ENCODE results near the gene TFAP2D.

TFAP2D gene

DNA sequence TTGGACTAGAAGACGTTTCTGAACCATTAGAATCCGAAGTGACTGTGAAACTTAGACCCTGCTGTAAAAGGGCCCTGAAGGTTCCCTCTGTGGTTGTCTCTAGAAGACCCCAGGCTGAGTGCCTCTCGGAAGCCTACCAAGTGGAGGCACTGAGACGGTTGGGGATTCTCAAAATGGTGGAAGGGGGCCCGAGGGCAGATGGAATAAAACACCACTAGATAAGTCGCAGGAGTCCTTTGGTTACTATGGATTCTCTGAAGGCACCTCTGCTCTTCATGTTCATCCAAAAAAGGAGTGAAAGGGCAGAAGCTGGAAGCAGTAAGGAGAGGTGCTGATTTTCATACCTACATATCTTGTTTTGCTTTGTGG, 4.0 kb upstream of the TFAP2D start:
- no peak overlapping the region for H2BK12ac ChIP-seq (ENCODE audit: low read length)
- no peaks in the 10 kb centered on the region for H3K79me2 ChIP-seq (ENCODE audit: control insufficient read depth, insufficient read depth, low read length, poor library complexity)
- H2BK120ac ChIP-seq (ENCODE audit: insufficient read depth, low read length, poor library complexity), result no peak overlapping the region
- peaks cover 67% of the 10 kb centered on the region for H3K27me3 ChIP-seq (ENCODE audit: insufficient read depth, low read length)
- no peak overlapping the region for H2AK5ac ChIP-seq (ENCODE audit: low read length)
- no peak overlapping the region for H3K27ac ChIP-seq (ENCODE audit: low read depth, low read length)
- H3K4me1 ChIP-seq (ENCODE audit: control insufficient read depth in 1 of 2, insufficient read depth in 2 of 2, low read length in 2 of 2), result peaks cover 3 to 4% of the 10 kb centered on the region in 2 experiments
- DNase-seq, result no peak
- H3K4me3 ChIP-seq (ENCODE audit: low read depth, low read length), result no peak overlapping the region
- H3K23ac ChIP-seq (ENCODE audit: low read length), result no peak overlapping the region
- no peak overlapping the region for H4K12ac ChIP-seq (ENCODE audit: low read depth, low read length)
- H3K4me2 ChIP-seq (ENCODE audit: low read length), result no peak overlapping the region
- H3K79me1 ChIP-seq (ENCODE audit: low read length), result no peaks in the 10 kb centered on the region
- H3K9ac ChIP-seq (ENCODE audit: low read length), result no peak overlapping the region
- no peaks in the 10 kb centered on the region for H3K36me3 ChIP-seq (ENCODE audit: control insufficient read depth in 1 of 2, insufficient read depth in 2 of 2, low read length in 2 of 2)
- no peak overlapping the region for H4K8ac ChIP-seq (ENCODE audit: low read depth, low read length)
- no peak overlapping the region for H3K14ac ChIP-seq (ENCODE audit: low read length)
- H2AFZ ChIP-seq (ENCODE audit: insufficient read depth, low read length, poor library complexity), result no peak overlapping the region
- H3K4ac ChIP-seq (ENCODE audit: low read depth, low read length), result no peak overlapping the region
- no peak overlapping the region for H2BK5ac ChIP-seq (ENCODE audit: low read depth, low read length, poor library complexity)
- H3K18ac ChIP-seq (ENCODE audit: low read length), result no peak overlapping the region
- peaks cover 3% of the 10 kb centered on the region for H3K9me3 ChIP-seq (ENCODE audit: insufficient read depth, low read depth, low read length)
- no CpG with 5 or more reads among the region's 6 CpGs for WGBS (ENCODE audit: extremely low coverage, insufficient coverage, insufficient read length)
- H4K91ac ChIP-seq (ENCODE audit: low read depth, low read length), result no peak overlapping the region

DNA sequence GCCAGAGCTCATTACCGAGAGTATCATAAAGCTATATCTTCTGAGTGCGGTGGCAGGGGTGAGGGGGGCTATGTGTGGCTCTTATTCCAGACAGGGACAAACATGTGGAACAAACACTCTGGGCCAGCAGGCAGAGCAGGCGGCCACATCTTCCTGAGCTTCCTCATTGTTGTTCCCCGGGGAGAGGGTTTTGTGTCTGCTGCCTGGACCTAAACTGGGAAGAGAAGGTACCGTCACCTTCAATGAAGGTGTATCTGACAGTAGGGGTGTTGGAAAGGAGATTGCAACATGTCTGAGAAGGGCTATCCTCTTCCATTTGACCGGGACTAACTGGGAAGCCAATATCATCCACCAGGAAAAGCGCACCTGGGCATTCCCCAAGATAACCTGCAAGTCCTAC, 1.6 kb upstream of the TFAP2D start:
- H3K9ac ChIP-seq (ENCODE audit: low read length), result no peak overlapping the region
- H3K23ac ChIP-seq (ENCODE audit: low read length), result no peak overlapping the region
- H2BK12ac ChIP-seq (ENCODE audit: low read length), result no peak overlapping the region
- no peak for DNase-seq
- H3K4me2 ChIP-seq (ENCODE audit: low read length), result no peak overlapping the region
- H4K8ac ChIP-seq (ENCODE audit: low read depth, low read length), result no peak overlapping the region
- H3K79me1 ChIP-seq (ENCODE audit: low read length), result no peaks in the 10 kb centered on the region
- no peak overlapping the region for H3K4me3 ChIP-seq (ENCODE audit: low read depth, low read length)
- H3K14ac ChIP-seq (ENCODE audit: low read length), result no peak overlapping the region
- no CpG with 5 or more reads among the region's 7 CpGs for WGBS (ENCODE audit: extremely low coverage, insufficient coverage, insufficient read length)
- no peak overlapping the region for H3K27ac ChIP-seq (ENCODE audit: low read depth, low read length)
- H3K4ac ChIP-seq (ENCODE audit: low read depth, low read length), result no peak overlapping the region
- no peak overlapping the region for H2AK5ac ChIP-seq (ENCODE audit: low read length)
- no peak overlapping the region for H3K18ac ChIP-seq (ENCODE audit: low read length)
- no peak overlapping the region for H2BK5ac ChIP-seq (ENCODE audit: low read depth, low read length, poor library complexity)
- no peak overlapping the region for H4K91ac ChIP-seq (ENCODE audit: low read depth, low read length)
- H3K4me1 ChIP-seq (ENCODE audit: control insufficient read depth in 1 of 2, insufficient read depth in 2 of 2, low read length in 2 of 2), result peaks cover 3 to 9% of the 10 kb centered on the region in 2 experiments
- peaks cover 3% of the 10 kb centered on the region for H3K9me3 ChIP-seq (ENCODE audit: insufficient read depth, low read depth, low read length)
- no peaks in the 10 kb centered on the region for H3K36me3 ChIP-seq (ENCODE audit: control insufficient read depth in 1 of 2, insufficient read depth in 2 of 2, low read length in 2 of 2)
- H2AFZ ChIP-seq (ENCODE audit: insufficient read depth, low read length, poor library complexity), result no peak overlapping the region
- H2BK120ac ChIP-seq (ENCODE audit: insufficient read depth, low read length, poor library complexity), result no peak overlapping the region
- H4K12ac ChIP-seq (ENCODE audit: low read depth, low read length), result no peak overlapping the region
- H3K27me3 ChIP-seq (ENCODE audit: insufficient read depth, low read length), result peaks cover 77% of the 10 kb centered on the region
- H3K79me2 ChIP-seq (ENCODE audit: control insufficient read depth, insufficient read depth, low read length, poor library complexity), result no peaks in the 10 kb centered on the region

DNA sequence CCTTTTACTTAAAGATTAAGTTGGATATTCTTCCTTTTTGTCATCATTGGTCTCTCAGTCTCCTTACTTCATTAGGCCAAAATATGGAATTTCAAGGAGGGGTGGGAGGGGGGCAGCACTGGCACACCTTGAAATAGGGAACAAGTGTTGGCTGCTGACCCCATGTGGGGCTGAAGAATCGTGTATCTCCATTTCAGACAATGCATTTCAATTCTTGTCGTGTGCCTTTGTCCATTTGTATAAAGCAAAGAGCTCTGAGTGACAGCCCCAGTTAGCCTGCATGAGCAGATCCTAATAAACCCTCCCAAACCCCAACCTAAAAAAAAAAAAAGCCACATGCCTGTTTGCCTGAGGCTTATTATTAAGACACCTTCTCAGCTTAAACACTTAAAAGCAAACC, 1.0 kb upstream of the TFAP2D start:
- no peak overlapping the region for H3K23ac ChIP-seq (ENCODE audit: low read length)
- H3K18ac ChIP-seq (ENCODE audit: low read length), result no peak overlapping the region
- H3K4me2 ChIP-seq (ENCODE audit: low read length), result no peak overlapping the region
- no peak overlapping the region for H2BK12ac ChIP-seq (ENCODE audit: low read length)
- DNase-seq, result no peak
- H3K4me1 ChIP-seq (ENCODE audit: control insufficient read depth in 1 of 2, insufficient read depth in 2 of 2, low read length in 2 of 2), result peaks cover 3 to 9% of the 10 kb centered on the region in 2 experiments
- no peak overlapping the region for H2BK5ac ChIP-seq (ENCODE audit: low read depth, low read length, poor library complexity)
- WGBS (ENCODE audit: extremely low coverage, insufficient coverage, insufficient read length), result no CpG with 5 or more reads among the region's 2 CpGs
- H2AFZ ChIP-seq (ENCODE audit: insufficient read depth, low read length, poor library complexity), result no peak overlapping the region
- H3K9me3 ChIP-seq (ENCODE audit: insufficient read depth, low read depth, low read length), result peaks cover 3% of the 10 kb centered on the region
- no peak overlapping the region for H2AK5ac ChIP-seq (ENCODE audit: low read length)
- H4K91ac ChIP-seq (ENCODE audit: low read depth, low read length), result no peak overlapping the region
- H3K27ac ChIP-seq (ENCODE audit: low read depth, low read length), result no peak overlapping the region
- no peaks in the 10 kb centered on the region for H3K36me3 ChIP-seq (ENCODE audit: control insufficient read depth in 1 of 2, insufficient read depth in 2 of 2, low read length in 2 of 2)
- H3K27me3 ChIP-seq (ENCODE audit: insufficient read depth, low read length), result peaks cover 77% of the 10 kb centered on the region
- no peaks in the 10 kb centered on the region for H3K79me2 ChIP-seq (ENCODE audit: control insufficient read depth, insufficient read depth, low read length, poor library complexity)
- no peak overlapping the region for H3K4ac ChIP-seq (ENCODE audit: low read depth, low read length)
- no peak overlapping the region for H3K4me3 ChIP-seq (ENCODE audit: low read depth, low read length)
- no peak overlapping the region for H4K12ac ChIP-seq (ENCODE audit: low read depth, low read length)
- no peak overlapping the region for H3K9ac ChIP-seq (ENCODE audit: low read length)
- no peak overlapping the region for H4K8ac ChIP-seq (ENCODE audit: low read depth, low read length)
- no peak overlapping the region for H2BK120ac ChIP-seq (ENCODE audit: insufficient read depth, low read length, poor library complexity)
- H3K79me1 ChIP-seq (ENCODE audit: low read length), result no peaks in the 10 kb centered on the region
- H3K14ac ChIP-seq (ENCODE audit: low read length), result no peak overlapping the region

DNA sequence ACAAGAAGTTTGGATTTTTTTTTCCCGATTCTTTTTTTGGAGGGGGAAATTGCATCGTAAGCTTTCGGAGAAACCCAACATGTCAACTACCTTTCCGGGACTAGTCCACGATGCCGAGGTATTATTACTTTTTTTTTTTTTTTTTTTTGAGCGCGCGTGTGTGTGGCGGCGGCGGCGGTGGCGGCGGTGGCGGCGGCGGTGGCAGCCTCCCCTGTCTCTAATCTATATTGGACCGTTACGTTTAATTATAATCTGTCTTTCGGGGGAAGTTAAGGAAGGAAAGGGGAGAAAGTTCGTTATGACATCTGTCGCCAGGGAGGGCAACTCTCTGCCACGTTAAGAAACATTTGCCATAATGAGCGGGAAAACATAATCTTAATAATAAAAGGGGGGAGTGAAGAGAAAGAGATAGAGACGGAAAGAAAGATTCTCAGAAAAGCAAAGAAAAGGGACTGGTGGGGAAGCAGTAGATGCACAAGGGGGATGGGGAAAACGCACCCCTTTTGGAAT, 706 bp downstream of the TFAP2D start:
- no peak overlapping the region for H4K12ac ChIP-seq (ENCODE audit: low read depth, low read length)
- DNase-seq, result no peak
- H4K91ac ChIP-seq (ENCODE audit: low read depth, low read length), result no peak overlapping the region
- WGBS (ENCODE audit: extremely low coverage, insufficient coverage, insufficient read length), result no CpG with 5 or more reads among the region's 27 CpGs
- H2AK5ac ChIP-seq (ENCODE audit: low read length), result no peak overlapping the region
- no peak overlapping the region for H3K4me3 ChIP-seq (ENCODE audit: low read depth, low read length)
- H3K27me3 ChIP-seq (ENCODE audit: insufficient read depth, low read length), result peaks cover 69% of the 10 kb centered on the region
- H3K36me3 ChIP-seq (ENCODE audit: control insufficient read depth in 1 of 2, insufficient read depth in 2 of 2, low read length in 2 of 2), result no peaks in the 10 kb centered on the region
- H3K18ac ChIP-seq (ENCODE audit: low read length), result no peak overlapping the region
- no peak overlapping the region for H3K4ac ChIP-seq (ENCODE audit: low read depth, low read length)
- no peak overlapping the region for H2BK5ac ChIP-seq (ENCODE audit: low read depth, low read length, poor library complexity)
- no peak overlapping the region for H3K9ac ChIP-seq (ENCODE audit: low read length)
- H3K23ac ChIP-seq (ENCODE audit: low read length), result no peak overlapping the region
- no peak overlapping the region for H3K4me2 ChIP-seq (ENCODE audit: low read length)
- H2BK120ac ChIP-seq (ENCODE audit: insufficient read depth, low read length, poor library complexity), result no peak overlapping the region
- H2AFZ ChIP-seq (ENCODE audit: insufficient read depth, low read length, poor library complexity), result no peak overlapping the region
- peaks cover 1% of the 10 kb centered on the region for H3K9me3 ChIP-seq (ENCODE audit: insufficient read depth, low read depth, low read length)
- no peak overlapping the region for H3K27ac ChIP-seq (ENCODE audit: low read depth, low read length)
- no peaks in the 10 kb centered on the region for H3K79me1 ChIP-seq (ENCODE audit: low read length)
- H2BK12ac ChIP-seq (ENCODE audit: low read length), result no peak overlapping the region
- no peak overlapping the region for H4K8ac ChIP-seq (ENCODE audit: low read depth, low read length)
- no peaks in the 10 kb centered on the region for H3K79me2 ChIP-seq (ENCODE audit: control insufficient read depth, insufficient read depth, low read length, poor library complexity)
- H3K14ac ChIP-seq (ENCODE audit: low read length), result no peak overlapping the region
- peaks cover 0 to 5% of the 10 kb centered on the region in 2 experiments for H3K4me1 ChIP-seq (ENCODE audit: control insufficient read depth in 1 of 2, insufficient read depth in 2 of 2, low read length in 2 of 2)
